Neural progenitor cell (in vitro differentiated cells): ENCODE data around the gene FRYL. TPM values are rescaled to one million over a fixed set of nuclear protein-coding genes. Genes with fewer than 3 reads are reported as not detected.

ENCODE experiments used
- DNase-seq: peaks from one replicate; pipeline ENCODE4 v3.0.0-alpha.2; 2016; ENCODE audit warnings: low spot score
- H2AFZ ChIP-seq: fragments of 200-600 bp; sonication (generic); replicated peaks from 2 replicates; pipeline ENCODE4 v1.6.1; 2016; ENCODE audit warnings: antibody characterized with exemption
- H3F3A ChIP-seq: fragments of 200-600 bp; sonication (generic); 2 replicates; pipeline ENCODE4 v1.6.1; 2016; ENCODE audit warnings: antibody characterized with exemption, low read depth
- H3K27ac ChIP-seq: fragments of 200-600 bp; sonication (generic); 2 replicates; pipeline ENCODE4 v1.5.1; 2016; ENCODE audit warnings: mild to moderate bottlenecking
- H3K27me3 ChIP-seq: fragments of 200-600 bp; sonication (generic); 2 replicates; pipeline ENCODE4 v1.6.1; 2016; ENCODE audit warnings: mild to moderate bottlenecking, moderate library complexity
- H3K36me3 ChIP-seq: fragments of 200-600 bp; sonication (generic); 2 replicates; pipeline ENCODE4 v1.5.1; 2016
- H3K4me1 ChIP-seq: fragments of 200-600 bp; sonication (generic); 2 replicates; pipeline ENCODE4 v1.6.1; 2016; ENCODE audit warnings: mixed run types
- H3K4me2 ChIP-seq: fragments of 200-600 bp; sonication (generic); 2 replicates; pipeline ENCODE4 v1.6.1; 2016
- H3K4me3 ChIP-seq: fragments of 200-600 bp; sonication (generic); 2 replicates; pipeline ENCODE4 v1.5.1; 2016
- H3K79me2 ChIP-seq: fragments of 200-600 bp; sonication (generic); 2 replicates; pipeline ENCODE4 v1.6.1; 2016; ENCODE audit warnings: low read depth
- H3K9ac ChIP-seq: fragments of 200-600 bp; sonication (generic); 2 replicates; pipeline ENCODE4 v1.6.1; 2016
- H3K9me3 ChIP-seq: fragments of 200-600 bp; sonication (generic); 2 replicates; pipeline ENCODE4 v1.5.1; 2016; ENCODE audit warnings: low read depth
- H4K20me1 ChIP-seq: fragments of 200-600 bp; sonication (generic); 2 replicates; pipeline ENCODE4 v1.6.1; 2016; ENCODE audit warnings: low read depth
- H3K27ac Mint-ChIP-seq: 3 replicates; pipeline ENCODE4 v1.8.0; 2021; ENCODE audit warnings: mixed read lengths
- H3K27me3 Mint-ChIP-seq: 2 replicates; pipeline ENCODE4 v1.8.0; 2022; ENCODE audit warnings: low read depth, mild to moderate bottlenecking, inconsistent platforms, moderate library complexity, mixed read lengths; ENCODE audit not compliant: insufficient read depth
- H3K36me3 Mint-ChIP-seq: 3 replicates; pipeline ENCODE4 v1.8.0; 2021; ENCODE audit warnings: mixed read lengths
- H3K4me1 Mint-ChIP-seq: 3 replicates; pipeline ENCODE4 v1.8.0; 2021; ENCODE audit warnings: mixed read lengths
- H3K4me3 Mint-ChIP-seq: 3 replicates; pipeline ENCODE4 v1.8.0; 2021; ENCODE audit warnings: mild to moderate bottlenecking, moderate library complexity, mixed read lengths
- H3K9me3 Mint-ChIP-seq: 3 replicates; pipeline ENCODE4 v1.8.0; 2020; ENCODE audit warnings: mixed read lengths
- CTCF ChIP-seq: fragments of 200-600 bp; sonication (generic); IDR thresholded peaks from 2 replicates; pipeline ENCODE4 v1.5.1; 2017; ENCODE audit warnings: antibody characterized with exemption, mild to moderate bottlenecking
- EZH2 ChIP-seq: fragments of 200-600 bp; sonication (generic); IDR thresholded peaks from 2 replicates; pipeline ENCODE4 v1.6.1; 2017; ENCODE audit warnings: antibody characterized with exemption, mild to moderate bottlenecking, moderate library complexity
- EZH2phosphoT487 ChIP-seq: fragments of 200-600 bp; sonication (generic); IDR thresholded peaks from 2 replicates; pipeline ENCODE4 v1.6.1; 2017; ENCODE audit warnings: antibody characterized with exemption
- total RNA-seq: library from RNA; depleted of rRNA; stranded (reverse); fragments of >200 nt; gene quantifications from 2 replicates; pipeline ENCODE4 v1.2.3, GENCODE V29; 2015; ENCODE audit warnings: low replicate concordance

Gene FRYL
- total RNA-seq, 1 donor from 2014 or later: 70.5 TPM

- Histone ChIP-seq H3K27ac (peak overlapping the region; percentile 66), H3K9me3 (no peaks in the 10 kb centered on the region), H4K20me1 (peaks cover 41% of the 10 kb centered on the region), H3F3A (no peaks in the 10 kb centered on the region), H3K4me1 (peaks cover 21% of the 10 kb centered on the region), H2AFZ (no peak overlapping the region), H3K4me3 (no peak overlapping the region), H3K4me2 (peak overlapping the region; percentile 37), H3K79me2 (peaks cover 70% of the 10 kb centered on the region), H3K36me3 (peaks cover 12% of the 10 kb centered on the region), H3K27me3 (no peaks in the 10 kb centered on the region), H3K9ac (no peak overlapping the region)
- Mint-ChIP-seq H3K27ac (peak overlapping the region; percentile 53), H3K4me1 (peaks cover 23% of the 10 kb centered on the region), H3K27me3 (no peaks in the 10 kb centered on the region), H3K36me3 (peaks cover 26% of the 10 kb centered on the region), H3K4me3 (no peak overlapping the region), H3K9me3 (peaks cover 13% of the 10 kb centered on the region)
- DNase-seq: peak; percentile 62
- TF ChIP-seq EZH2phosphoT487 (no peak), CTCF (no peak), EZH2 (no peak)
Observed at GRCh38 chr4:48706736-48707135, 73.3 kb downstream of the FRYL start.

GRCh38 chr4:48705609-48706008 is 74.5 kb downstream of the FRYL start:
- Mint-ChIP-seq H3K27ac (no peak overlapping the region), H3K4me3 (no peak overlapping the region), H3K36me3 (peaks cover 21% of the 10 kb centered on the region), H3K4me1 (peaks cover 23% of the 10 kb centered on the region), H3K9me3 (peaks cover 4% of the 10 kb centered on the region), H3K27me3 (no peaks in the 10 kb centered on the region)
- H3K4me2 ChIP-seq: no peak overlapping the region
- no peaks in the 10 kb centered on the region for H3K27me3 ChIP-seq
- H3K4me1 ChIP-seq: peaks cover 21% of the 10 kb centered on the region
- no peaks in the 10 kb centered on the region for H3K9me3 ChIP-seq
- no peak overlapping the region for H3K27ac ChIP-seq
- peaks cover 72% of the 10 kb centered on the region for H3K79me2 ChIP-seq
- H3K4me3 ChIP-seq: no peak overlapping the region
- peaks cover 10% of the 10 kb centered on the region for H3K36me3 ChIP-seq
- DNase-seq: no peak
- peaks cover 43% of the 10 kb centered on the region for H4K20me1 ChIP-seq
- H3K9ac ChIP-seq: no peak overlapping the region
- H2AFZ ChIP-seq: no peak overlapping the region
- no peak for TF ChIP-seq EZH2
- no peak for TF ChIP-seq CTCF
- TF ChIP-seq EZH2phosphoT487: no peak
- no peaks in the 10 kb centered on the region for H3F3A ChIP-seq

- TF ChIP-seq CTCF (no peak), EZH2phosphoT487 (no peak), EZH2 (no peak)
- H3K4me3 Mint-ChIP-seq: no peak overlapping the region
- H3K4me3 ChIP-seq: no peak overlapping the region
- H3F3A ChIP-seq: no peaks in the 10 kb centered on the region
- H2AFZ ChIP-seq: no peak overlapping the region
- H3K27me3 Mint-ChIP-seq: no peaks in the 10 kb centered on the region
- peaks cover 29% of the 10 kb centered on the region for H3K4me1 ChIP-seq
- DNase-seq: no peak
- no peak overlapping the region for H3K9ac ChIP-seq
- no peaks in the 10 kb centered on the region for H3K9me3 Mint-ChIP-seq
- H4K20me1 ChIP-seq: peaks cover 54% of the 10 kb centered on the region
- H3K9me3 ChIP-seq: no peaks in the 10 kb centered on the region
- H3K27ac ChIP-seq: peak overlapping the region; percentile 50
- H3K27me3 ChIP-seq: no peaks in the 10 kb centered on the region
- peaks cover 75% of the 10 kb centered on the region for H3K79me2 ChIP-seq
- no peak overlapping the region for H3K4me2 ChIP-seq
- H3K36me3 ChIP-seq: no peaks in the 10 kb centered on the region
- peaks cover 26% of the 10 kb centered on the region for H3K4me1 Mint-ChIP-seq
- H3K27ac Mint-ChIP-seq: no peak overlapping the region
- H3K36me3 Mint-ChIP-seq: peaks cover 10% of the 10 kb centered on the region
Observed at GRCh38 chr4:48704091-48704802, 75.8 kb downstream of the FRYL start.
